H9 (cell line): ENCODE data around the gene CHRNB4. TPM values are rescaled to one million over a fixed set of nuclear protein-coding genes. Genes with fewer than 3 reads are reported as not detected.

Experiments used
- DNase-seq: peaks from one replicate; pipeline ENCODE4 v3.0.0-alpha.2; 2017
- H2AFZ ChIP-seq: one replicate; pipeline ENCODE4 v1.6.1; 2013; ENCODE audit warnings: mild to moderate bottlenecking, low read length, control low read depth, moderate library complexity
- H2AK5ac ChIP-seq: 2 replicates; pipeline ENCODE4 v1.6.1; 2013; ENCODE audit warnings: low read length, control low read depth, mixed read lengths; ENCODE audit not compliant: insufficient read length
- H2BK120ac ChIP-seq: one replicate; pipeline ENCODE4 v1.6.1; 2013; ENCODE audit warnings: low read depth, mild to moderate bottlenecking, low read length, control low read depth, inconsistent platforms; ENCODE audit not compliant: poor library complexity, severe bottlenecking
- H2BK12ac ChIP-seq: 2 replicates; pipeline ENCODE4 v1.6.1; 2013; ENCODE audit warnings: low read length, control low read depth, mixed read lengths, low read depth; ENCODE audit not compliant: insufficient read length
- H2BK15ac ChIP-seq: 2 replicates; pipeline ENCODE4 v1.6.1; 2013; ENCODE audit warnings: low read depth, low read length, control low read depth
- H2BK20ac ChIP-seq: one replicate; pipeline ENCODE4 v1.6.1; 2013; ENCODE audit warnings: low read depth, mild to moderate bottlenecking, low read length, control low read depth, inconsistent platforms; ENCODE audit not compliant: poor library complexity, severe bottlenecking
- H2BK5ac ChIP-seq: 2 replicates; pipeline ENCODE4 v1.6.1; 2013; ENCODE audit warnings: low read length, control low read depth, mixed read lengths; ENCODE audit not compliant: insufficient read length
- H3K14ac ChIP-seq: 2 replicates; pipeline ENCODE4 v1.6.1; 2013; ENCODE audit warnings: low read length, control low read depth; ENCODE audit not compliant: insufficient read depth
- H3K18ac ChIP-seq: 2 replicates; pipeline ENCODE4 v1.6.1; 2013; ENCODE audit warnings: low read depth, mild to moderate bottlenecking, mixed read lengths, low read length, control low read depth; ENCODE audit not compliant: insufficient read length
- H3K23ac ChIP-seq: 2 replicates; pipeline ENCODE4 v1.6.1; 2013; ENCODE audit warnings: low read length, control low read depth, mixed read lengths, low read depth; ENCODE audit not compliant: insufficient read length
- H3K23me2 ChIP-seq: 2 replicates; pipeline ENCODE4 v1.6.1; 2013; ENCODE audit warnings: low read depth, mild to moderate bottlenecking, mixed read lengths, low read length, control low read depth; ENCODE audit not compliant: insufficient read length, poor library complexity, severe bottlenecking
- H3K27ac ChIP-seq: 2 replicates; pipeline ENCODE4 v1.5.1; 2013; ENCODE audit warnings: low read length, control low read depth, mixed read lengths, low read depth; ENCODE audit not compliant: insufficient read length
- H3K27me3 ChIP-seq: 2 replicates; pipeline ENCODE4 v1.6.1; 2013; ENCODE audit warnings: low read length, control low read depth, inconsistent platforms; ENCODE audit not compliant: insufficient read depth
- H3K4ac ChIP-seq: 2 replicates; pipeline ENCODE4 v1.6.1; 2013; ENCODE audit warnings: low read depth, mild to moderate bottlenecking, control low read depth, inconsistent platforms, low read length, moderate library complexity
- H3K4me1 ChIP-seq: 2 replicates; pipeline ENCODE4 v1.6.1; 2013; ENCODE audit warnings: low read length, control low read depth, inconsistent platforms; ENCODE audit not compliant: insufficient read depth
- H3K4me2 ChIP-seq: 2 replicates; pipeline ENCODE4 v1.6.1; 2013; ENCODE audit warnings: low read length, control low read depth, mixed read lengths; ENCODE audit not compliant: insufficient read length, insufficient read depth
- H3K56ac ChIP-seq: 2 replicates; pipeline ENCODE4 v1.6.1; 2013; ENCODE audit warnings: low read depth, mild to moderate bottlenecking, mixed read lengths, low read length, control low read depth; ENCODE audit not compliant: insufficient read length
- H3K79me1 ChIP-seq: 2 replicates; pipeline ENCODE4 v1.6.1; 2013; ENCODE audit warnings: low read depth, mild to moderate bottlenecking, moderate library complexity, low read length, control low read depth, inconsistent platforms; ENCODE audit not compliant: insufficient read depth, poor library complexity, severe bottlenecking
- H3K79me2 ChIP-seq: 2 replicates; pipeline ENCODE4 v1.6.1; 2013; ENCODE audit warnings: low read length, control low read depth, inconsistent platforms; ENCODE audit not compliant: insufficient read depth
- H3K9ac ChIP-seq: 2 replicates; pipeline ENCODE4 v1.6.1; 2013; ENCODE audit warnings: low read length, control low read depth, mixed read lengths; ENCODE audit not compliant: insufficient read length; ENCODE audit errors: extremely low read depth
- H3K9me3 ChIP-seq: one replicate; pipeline ENCODE4 v1.6.1; 2013; ENCODE audit warnings: low read depth, low read length, inconsistent platforms; ENCODE audit not compliant: control insufficient read depth
- H3T11ph ChIP-seq: one replicate; pipeline ENCODE4 v1.6.1; 2013; ENCODE audit warnings: mild to moderate bottlenecking, low read length, control low read depth, inconsistent platforms
- H4K20me1 ChIP-seq: one replicate; pipeline ENCODE4 v1.6.1; 2013; ENCODE audit not compliant: control insufficient read depth, insufficient read length, insufficient read depth
- H4K5ac ChIP-seq: 2 replicates; pipeline ENCODE4 v1.6.1; 2013; ENCODE audit warnings: low read depth, mild to moderate bottlenecking, mixed read lengths, low read length, control low read depth; ENCODE audit not compliant: insufficient read length
- H4K8ac ChIP-seq: replicated peaks from 2 replicates; pipeline ENCODE4 v1.6.1; 2013; ENCODE audit warnings: low read length, control low read depth, mixed read lengths, low read depth; ENCODE audit not compliant: insufficient read length
- H4K91ac ChIP-seq: 2 replicates; pipeline ENCODE4 v1.6.1; 2013; ENCODE audit warnings: low read depth, mild to moderate bottlenecking, moderate library complexity, mixed read lengths, low read length, control low read depth; ENCODE audit not compliant: insufficient read length
- H3K27ac Mint-ChIP-seq, 3 experiments: 2 replicates in 2 of 3; 3 replicates in 1 of 3; pipeline ENCODE4 v1.8.0; 2020 to 2021; ENCODE audit warnings: mixed read lengths in 3 of 3, mild to moderate bottlenecking in 1 of 3, moderate library complexity in 1 of 3
- H3K27me3 Mint-ChIP-seq: 2 replicates; pipeline ENCODE4 v1.8.0; 2021; ENCODE audit warnings: low read depth, mild to moderate bottlenecking, moderate library complexity, mixed read lengths
- H3K36me3 Mint-ChIP-seq, 3 experiments: 2 replicates in 2 of 3; 3 replicates in 1 of 3; pipeline ENCODE4 v1.8.0; 2020 to 2021; ENCODE audit warnings: low read depth in 3 of 3, mixed read lengths in 3 of 3; ENCODE audit not compliant: insufficient read depth in 1 of 3
- H3K4me1 Mint-ChIP-seq, 2 experiments: 2 replicates each; pipeline ENCODE4 v1.8.0; 2020; ENCODE audit warnings: mixed read lengths in 2 of 2
- H3K4me3 Mint-ChIP-seq, 2 experiments: 2 replicates in 1 of 2; 3 replicates in 1 of 2; pipeline ENCODE4 v1.8.0; 2020 to 2021; ENCODE audit warnings: mild to moderate bottlenecking in 2 of 2, mixed read lengths in 2 of 2, moderate library complexity in 1 of 2
- H3K9me3 Mint-ChIP-seq, 2 experiments: 2 replicates in 1 of 2; 3 replicates in 1 of 2; pipeline ENCODE4 v1.8.0; 2020; ENCODE audit warnings: mild to moderate bottlenecking in 2 of 2, mixed read lengths in 2 of 2, moderate library complexity in 1 of 2
- WGBS: extraction: QIAGEN DNeasy Blood & Tissue Kit; methylation state at CpG from one replicate; pipeline ENCODE4 v1.1.7; 2013; ENCODE audit warnings: missing lambda C conversion rate, low lambda C conversion rate, mixed read lengths; ENCODE audit not compliant: insufficient read length; ENCODE audit errors: extremely low coverage; 5-methylcytosine and 5-hydroxymethylcytosine counted together
- total RNA-seq: library from RNA; stranded (reverse); gene quantifications from 2 replicates; pipeline ENCODE4 v1.2.1, GENCODE V29; 2021
- TF ChIP-seq, protein P1 (sequence below): fragments of 200-600 bp; sonication (generic); conservative IDR thresholded peaks from 3 replicates; pipeline ENCODE4 v1.8.0; 2021; ENCODE audit warnings: antibody characterized with exemption, mild to moderate bottlenecking

CHRNB4 gene
- total RNA-seq, 1 experiment from 2014 or later, result 1.9 TPM

DNA sequence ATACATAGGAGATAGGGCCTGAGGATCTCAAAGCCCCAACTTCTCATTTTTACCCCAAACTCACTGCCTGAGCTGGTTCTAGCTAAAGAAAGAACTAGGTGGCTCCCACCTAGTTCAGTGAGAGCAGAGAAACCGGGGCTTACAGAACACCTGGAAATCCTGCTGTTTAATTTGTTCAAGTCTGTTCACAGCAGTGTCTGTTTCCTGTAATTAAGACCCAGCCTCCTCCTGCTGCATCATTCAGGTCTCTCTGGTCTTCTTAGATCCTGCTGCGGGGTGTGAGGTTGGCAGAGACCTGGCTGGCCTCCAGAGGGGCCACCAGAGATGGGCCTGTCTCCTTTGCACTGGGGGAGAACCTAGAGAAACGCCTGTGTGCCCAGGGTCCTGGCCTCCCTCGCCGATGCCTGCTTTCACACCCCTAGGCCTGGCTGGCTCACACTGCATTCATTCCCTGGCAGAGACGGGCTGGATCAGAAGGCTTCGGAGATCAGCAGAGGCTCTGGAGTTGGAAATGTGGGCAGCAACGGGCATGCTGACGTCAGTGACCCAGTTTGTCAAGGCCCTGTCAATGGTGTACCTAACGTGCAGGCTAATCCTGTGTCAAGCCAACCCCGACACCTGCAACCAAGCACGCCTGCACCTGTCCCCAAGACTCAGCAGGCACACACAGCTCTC lies 15.3 kb downstream of the CHRNB4 start:
- Histone ChIP-seq H4K8ac (no peak overlapping the region), H2BK5ac (no peak overlapping the region), H2BK15ac (no peak overlapping the region), H2BK12ac (no peak overlapping the region), H2BK20ac (no peak overlapping the region), H3K79me1 (no peaks in the 10 kb centered on the region), H3K9me3 (no peaks in the 10 kb centered on the region), H3T11ph (no peak overlapping the region), H3K9ac (no peak overlapping the region), H3K27ac (no peak overlapping the region), H4K20me1 (no peaks in the 10 kb centered on the region), H2AFZ (no peak overlapping the region), H3K23me2 (peaks cover 4% of the 10 kb centered on the region), H3K23ac (no peak overlapping the region), H3K27me3 (peaks cover 2% of the 10 kb centered on the region; the same call in 1 of the 2 replicates), H3K14ac (no peak overlapping the region; the same call in 1 of the 2 replicates), H2BK120ac (no peak overlapping the region), H3K4ac (no peak overlapping the region), H3K4me2 (no peak overlapping the region), H3K56ac (no peak overlapping the region), H4K91ac (no peak overlapping the region), H4K5ac (no peak overlapping the region), H3K4me1 (no peaks in the 10 kb centered on the region), H3K79me2 (no peaks in the 10 kb centered on the region), H2AK5ac (no peak overlapping the region), H3K18ac (no peak overlapping the region)
- Mint-ChIP-seq H3K36me3 (peaks cover 0 to 9% (median 4%) of the 10 kb centered on the region in 3 experiments; a peak in 2 of 7 replicates), H3K9me3 (no peaks in the 10 kb centered on the region), H3K4me3 (no peak overlapping the region), H3K27me3 (peaks cover 52% of the 10 kb centered on the region), H3K4me1 (peaks cover 6 to 7% of the 10 kb centered on the region in 2 experiments; a peak in 1 of 4 replicates), H3K27ac (no peak overlapping the region)
- TF ChIP-seq, protein P1, sequence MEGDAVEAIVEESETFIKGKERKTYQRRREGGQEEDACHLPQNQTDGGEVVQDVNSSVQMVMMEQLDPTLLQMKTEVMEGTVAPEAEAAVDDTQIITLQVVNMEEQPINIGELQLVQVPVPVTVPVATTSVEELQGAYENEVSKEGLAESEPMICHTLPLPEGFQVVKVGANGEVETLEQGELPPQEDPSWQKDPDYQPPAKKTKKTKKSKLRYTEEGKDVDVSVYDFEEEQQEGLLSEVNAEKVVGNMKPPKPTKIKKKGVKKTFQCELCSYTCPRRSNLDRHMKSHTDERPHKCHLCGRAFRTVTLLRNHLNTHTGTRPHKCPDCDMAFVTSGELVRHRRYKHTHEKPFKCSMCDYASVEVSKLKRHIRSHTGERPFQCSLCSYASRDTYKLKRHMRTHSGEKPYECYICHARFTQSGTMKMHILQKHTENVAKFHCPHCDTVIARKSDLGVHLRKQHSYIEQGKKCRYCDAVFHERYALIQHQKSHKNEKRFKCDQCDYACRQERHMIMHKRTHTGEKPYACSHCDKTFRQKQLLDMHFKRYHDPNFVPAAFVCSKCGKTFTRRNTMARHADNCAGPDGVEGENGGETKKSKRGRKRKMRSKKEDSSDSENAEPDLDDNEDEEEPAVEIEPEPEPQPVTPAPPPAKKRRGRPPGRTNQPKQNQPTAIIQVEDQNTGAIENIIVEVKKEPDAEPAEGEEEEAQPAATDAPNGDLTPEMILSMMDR, result no peak
- DNase-seq, result no peak
- WGBS, result no CpG with 5 or more reads among the region's 12 CpGs
